OCI-LY3 (cell line): ENCODE data around the gene TXLNA.

Source experiments
- H2AFZ ChIP-seq: fragments of 200-600, 300-600 bp; shearing (Covaris generic); 2 replicates; pipeline ENCODE4 v1.6.0; 2014; ENCODE audit warnings: antibody characterized with exemption, low read depth, low read length
- H3K27ac ChIP-seq: fragments of 200-600, 300-600 bp; sonication (generic); 2 replicates; pipeline ENCODE4 v1.5.1; 2014; ENCODE audit warnings: mild to moderate bottlenecking, low read length, moderate library complexity, mixed read lengths
- H3K27me3 ChIP-seq: fragments of 200-600, 300-600 bp; sonication (generic); 2 replicates; pipeline ENCODE4 v1.6.1; 2014; ENCODE audit warnings: low read depth, low read length, mixed read lengths
- H3K36me3 ChIP-seq: fragments of 200-600, 300-600 bp; sonication (generic); replicated peaks from 2 replicates; pipeline ENCODE3; 2014; ENCODE audit warnings: low read depth, low read length, mixed read lengths
- H3K4me1 ChIP-seq: fragments of 300-600, 200-600 bp; sonication (generic); 2 replicates; pipeline ENCODE4 v1.6.1; 2014; ENCODE audit warnings: low read length, mixed read lengths
- H3K4me2 ChIP-seq: fragments of 200-600, 300-600 bp; sonication (generic); 2 replicates; pipeline ENCODE4 v1.6.1; 2014; ENCODE audit warnings: low read length, mixed read lengths
- H3K4me3 ChIP-seq: fragments of 300-600, 200-600 bp; sonication (generic); 2 replicates; pipeline ENCODE4 v1.5.1; 2014; ENCODE audit warnings: antibody characterized with exemption, mild to moderate bottlenecking, low read length, moderate library complexity
- H3K79me2 ChIP-seq: fragments of 300-600, 200-600 bp; shearing (Covaris generic); 2 replicates; pipeline ENCODE4 v1.6.1; 2014; ENCODE audit warnings: mild to moderate bottlenecking, low read length, mixed read lengths
- H3K9ac ChIP-seq: fragments of 300-600, 200-600 bp; shearing (Covaris generic); 2 replicates; pipeline ENCODE4 v1.6.0; 2014; ENCODE audit warnings: mild to moderate bottlenecking, low read length, moderate library complexity
- H3K9me3 ChIP-seq: fragments of 200-600, 300-600 bp; shearing (Covaris generic); 2 replicates; pipeline ENCODE4 v1.6.1; 2014; ENCODE audit warnings: low read length, mixed read lengths; ENCODE audit not compliant: insufficient read depth
- H4K20me1 ChIP-seq: fragments of 200-600, 300-600 bp; sonication (generic); 2 replicates; pipeline ENCODE4 v1.6.1; 2016; ENCODE audit warnings: low read length, mixed read lengths; ENCODE audit not compliant: insufficient read depth
- CTCF ChIP-seq: fragments of 200-600, 300-600 bp; sonication (generic); IDR thresholded peaks from 2 replicates; pipeline ENCODE4 v1.5.1; 2014; ENCODE audit warnings: antibody characterized with exemption, low read length, low read depth
- EZH2phosphoT487 ChIP-seq: fragments of 200-600 bp; shearing (Covaris generic); IDR thresholded peaks from 2 replicates; pipeline ENCODE4 v1.6.1; 2018; ENCODE audit warnings: antibody characterized with exemption, mixed run types, low read depth

Gene TXLNA

GRCh38 chr1:32197837-32198236, 18.4 kb downstream of the TXLNA start:
- no peak for TF ChIP-seq CTCF
- no peak for TF ChIP-seq EZH2phosphoT487

GRCh38 chr1:32198237-32199042, 19.0 kb downstream of the TXLNA start:
- Histone ChIP-seq H2AFZ (no peak overlapping the region), H3K79me2 (peaks cover 20% of the 10 kb centered on the region), H3K36me3 (peaks cover 19% of the 10 kb centered on the region), H3K4me2 (peak overlapping the region; percentile 81; the same call in 1 of the 2 replicates), H4K20me1 (no peaks in the 10 kb centered on the region), H3K4me1 (peaks cover 37% of the 10 kb centered on the region), H3K4me3 (peak overlapping the region; percentile 88), H3K9ac (no peak overlapping the region), H3K9me3 (no peaks in the 10 kb centered on the region), H3K27ac (peak overlapping the region; percentile 93), H3K27me3 (no peaks in the 10 kb centered on the region)
- no peak for TF ChIP-seq EZH2phosphoT487
- TF ChIP-seq CTCF: no peak

More at GRCh38 chr1:32197837-32198236, 18.4 kb downstream of the TXLNA start:
- Histone ChIP-seq H3K79me2 (peaks cover 15% of the 10 kb centered on the region), H3K4me3 (no peak overlapping the region), H3K27me3 (no peaks in the 10 kb centered on the region), H4K20me1 (no peaks in the 10 kb centered on the region), H3K9me3 (no peaks in the 10 kb centered on the region), H2AFZ (no peak overlapping the region), H3K27ac (no peak overlapping the region), H3K9ac (no peak overlapping the region), H3K36me3 (peaks cover 23% of the 10 kb centered on the region), H3K4me2 (no peak overlapping the region), H3K4me1 (peaks cover 37% of the 10 kb centered on the region)

- Histone ChIP-seq H3K79me2 (peaks cover 23% of the 10 kb centered on the region), H3K4me2 (peak overlapping the region; percentile 81), H3K9ac (peak overlapping the region; percentile 76; the same call in 1 of the 2 replicates), H3K4me1 (peaks cover 37% of the 10 kb centered on the region), H3K27me3 (no peaks in the 10 kb centered on the region), H4K20me1 (no peaks in the 10 kb centered on the region), H2AFZ (no peak overlapping the region), H3K9me3 (no peaks in the 10 kb centered on the region), H3K36me3 (peaks cover 19% of the 10 kb centered on the region), H3K27ac (peak overlapping the region; percentile 93), H3K4me3 (peak overlapping the region; percentile 88)
- TF ChIP-seq EZH2phosphoT487: no peak
- TF ChIP-seq CTCF: no peak
Measured at GRCh38 chr1:32199043-32199716, 19.7 kb downstream of the TXLNA start.

GRCh38 chr1:32199717-32200072, 20.2 kb downstream of the TXLNA start:
- Histone ChIP-seq H2AFZ (no peak overlapping the region), H3K27me3 (no peaks in the 10 kb centered on the region), H3K4me3 (peak overlapping the region; percentile 88), H3K9ac (peak overlapping the region; percentile 76), H3K9me3 (no peaks in the 10 kb centered on the region), H3K36me3 (peaks cover 17% of the 10 kb centered on the region), H4K20me1 (no peaks in the 10 kb centered on the region), H3K27ac (peak overlapping the region; percentile 93), H3K79me2 (peaks cover 23% of the 10 kb centered on the region), H3K4me1 (peaks cover 37% of the 10 kb centered on the region), H3K4me2 (peak overlapping the region; percentile 81)
- no peak for TF ChIP-seq CTCF
- TF ChIP-seq EZH2phosphoT487: no peak
